Gastroesophageal sphincter (tissue), 2 donors: ENCODE data around the gene PAM16.

Source experiments
- EP300 ChIP-seq: sonication (generic); formaldehyde crosslinking; IDR thresholded peaks from one replicate; pipeline ENCODE4 v1.6.1; 2017; ENCODE audit warnings: antibody characterized with exemption, mild to moderate bottlenecking
- POLR2A ChIP-seq, 2 donors: fragments of 450-650 bp; IDR thresholded peaks; one replicate each; pipeline ENCODE4 v1.6.1; 2017; ENCODE audit warnings: antibody characterized with exemption in 2 of 2, mild to moderate bottlenecking in 2 of 2, moderate library complexity in 1 of 2
- POLR2AphosphoS5 ChIP-seq: sonication (generic); formaldehyde crosslinking; IDR thresholded peaks from one replicate; pipeline ENCODE4 v1.6.1; 2017; ENCODE audit warnings: antibody characterized with exemption

- TF ChIP-seq POLR2A (IDR thresholded peaks at IDR 0.05) (no peak), EP300 (no peak), POLR2AphosphoS5 (no peak)
Observed at GRCh38 chr16:4366016-4366415, 14.9 kb upstream of the PAM16 start.
